Loucy (cell line): ENCODE results near the gene RBMS3.

Experiments
- H2AFZ ChIP-seq: fragments of 200-600 bp; sonication (generic); 2 replicates; pipeline ENCODE4 v1.6.0; 2016; ENCODE audit warnings: antibody characterized with exemption, mild to moderate bottlenecking, low read length, moderate library complexity
- H3F3A ChIP-seq: fragments of 200-600 bp; 2 replicates; pipeline ENCODE4 v1.6.0; 2016; ENCODE audit warnings: antibody characterized with exemption, low read depth, mild to moderate bottlenecking
- H3K27me3 ChIP-seq: fragments of 200-600 bp; sonication (generic); 2 replicates; pipeline ENCODE4 v1.6.1; 2014; ENCODE audit warnings: low read length, mild to moderate bottlenecking; ENCODE audit not compliant: insufficient read depth, poor library complexity, severe bottlenecking
- H3K36me3 ChIP-seq: fragments of 200-600 bp; sonication (generic); 2 replicates; pipeline ENCODE4 v1.6.1; 2016; ENCODE audit warnings: low read length; ENCODE audit not compliant: insufficient read depth
- H3K4me1 ChIP-seq: fragments of 200-600 bp; sonication (generic); 2 replicates; pipeline ENCODE4 v1.5.1; 2014; ENCODE audit warnings: low read length, mild to moderate bottlenecking; ENCODE audit not compliant: insufficient read depth, poor library complexity, severe bottlenecking
- H3K4me2 ChIP-seq: fragments of 200-600 bp; sonication (generic); 2 replicates; pipeline ENCODE4 v1.6.0; 2014; ENCODE audit warnings: antibody characterized with exemption, low read length, low read depth, mild to moderate bottlenecking; ENCODE audit not compliant: poor library complexity, severe bottlenecking
- H3K4me3 ChIP-seq: fragments of 200-600 bp; sonication (generic); 2 replicates; pipeline ENCODE4 v1.5.1; 2014; ENCODE audit warnings: low read length, mild to moderate bottlenecking, mixed read lengths; ENCODE audit not compliant: poor library complexity, severe bottlenecking
- H3K79me2 ChIP-seq: fragments of 200-600 bp; sonication (generic); 2 replicates; pipeline ENCODE4 v1.6.1; 2014; ENCODE audit warnings: low read length; ENCODE audit not compliant: insufficient read depth
- H3K9ac ChIP-seq: fragments of 200-600 bp; sonication (generic); 2 replicates; pipeline ENCODE4 v1.6.0; 2014; ENCODE audit warnings: mild to moderate bottlenecking, low read depth, low read length, moderate library complexity; ENCODE audit not compliant: poor library complexity, severe bottlenecking
- H3K9me2 ChIP-seq: fragments of 200-600 bp; sonication (generic); replicated peaks from 2 replicates; pipeline ENCODE4 v1.6.1; 2016; ENCODE audit warnings: low read depth, low read length, mixed read lengths
- H3K9me3 ChIP-seq: fragments of 200-600 bp; sonication (generic); 2 replicates; pipeline ENCODE4 v1.6.1; 2014; ENCODE audit warnings: mild to moderate bottlenecking, antibody characterized with exemption, low read length, low read depth; ENCODE audit not compliant: insufficient read depth
- H4K20me1 ChIP-seq: fragments of 200-600 bp; sonication (generic); 2 replicates; pipeline ENCODE4 v1.6.0; 2014; ENCODE audit warnings: antibody characterized with exemption, low read length, mild to moderate bottlenecking; ENCODE audit not compliant: insufficient read depth, poor library complexity, severe bottlenecking
- EZH2phosphoT487 ChIP-seq: fragments of 200-600 bp; IDR thresholded peaks from 2 replicates; pipeline ENCODE4 v1.6.1; 2018; ENCODE audit warnings: antibody characterized with exemption, mild to moderate bottlenecking, moderate library complexity, borderline replicate concordance
- TF ChIP-seq, protein P1 (sequence below): fragments of 200-600 bp; sonication (generic); conservative IDR thresholded peaks from 2 replicates; pipeline ENCODE4 v1.5.1; 2014; ENCODE audit warnings: mild to moderate bottlenecking, antibody characterized with exemption, low read length

RBMS3 gene

DNA sequence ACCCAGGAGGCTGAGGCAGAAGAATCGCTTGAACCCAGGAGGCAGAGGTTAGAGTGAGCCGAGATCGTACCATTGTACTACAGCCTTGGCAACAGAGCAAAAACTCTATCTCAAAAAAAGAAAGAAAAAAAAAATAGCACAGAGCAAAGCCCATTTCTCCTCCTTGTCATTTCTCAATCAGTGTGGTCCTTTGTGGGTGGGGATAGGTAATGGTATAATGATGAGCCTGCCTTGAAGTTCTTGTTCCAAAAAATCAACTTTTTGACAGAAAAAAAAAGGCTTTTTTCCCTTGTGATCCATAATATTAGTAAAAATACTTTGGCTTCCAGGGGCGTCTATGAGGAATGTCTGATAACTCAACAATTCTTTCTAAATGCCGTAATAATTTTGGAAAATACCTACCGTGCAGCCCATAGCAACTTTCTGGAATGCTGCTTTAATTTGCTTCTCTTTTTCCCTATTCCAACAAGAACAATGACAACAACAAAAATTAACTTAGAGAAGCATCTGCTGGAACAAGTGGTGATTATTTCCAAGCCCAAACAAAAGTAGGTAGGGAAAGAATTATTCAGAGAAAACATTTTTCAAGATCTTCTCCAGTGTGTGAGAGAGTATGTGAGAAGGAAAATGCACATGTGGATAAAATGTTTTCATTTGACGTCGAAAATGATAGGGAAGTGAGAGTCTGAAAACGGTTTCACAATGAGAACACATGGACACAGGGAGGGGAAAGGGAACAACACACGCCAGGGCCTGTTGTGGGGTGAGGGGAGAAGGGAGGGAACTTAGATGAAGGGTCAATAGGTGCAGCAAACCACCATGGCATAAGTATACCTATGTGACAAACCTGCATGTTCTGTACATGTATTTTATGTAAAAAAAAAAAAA is 337.8 kb downstream of the RBMS3 start:
- Histone ChIP-seq H2AFZ (no peak overlapping the region), H4K20me1 (no peaks in the 10 kb centered on the region), H3K36me3 (no peaks in the 10 kb centered on the region), H3K4me1 (no peaks in the 10 kb centered on the region), H3K4me3 (no peak overlapping the region), H3K4me2 (no peak overlapping the region), H3K27me3 (no peaks in the 10 kb centered on the region), H3K9me3 (no peaks in the 10 kb centered on the region), H3K79me2 (no peaks in the 10 kb centered on the region), H3K9ac (no peak overlapping the region), H3K9me2 (no peaks in the 10 kb centered on the region), H3F3A (no peaks in the 10 kb centered on the region)
- TF ChIP-seq, protein P1, sequence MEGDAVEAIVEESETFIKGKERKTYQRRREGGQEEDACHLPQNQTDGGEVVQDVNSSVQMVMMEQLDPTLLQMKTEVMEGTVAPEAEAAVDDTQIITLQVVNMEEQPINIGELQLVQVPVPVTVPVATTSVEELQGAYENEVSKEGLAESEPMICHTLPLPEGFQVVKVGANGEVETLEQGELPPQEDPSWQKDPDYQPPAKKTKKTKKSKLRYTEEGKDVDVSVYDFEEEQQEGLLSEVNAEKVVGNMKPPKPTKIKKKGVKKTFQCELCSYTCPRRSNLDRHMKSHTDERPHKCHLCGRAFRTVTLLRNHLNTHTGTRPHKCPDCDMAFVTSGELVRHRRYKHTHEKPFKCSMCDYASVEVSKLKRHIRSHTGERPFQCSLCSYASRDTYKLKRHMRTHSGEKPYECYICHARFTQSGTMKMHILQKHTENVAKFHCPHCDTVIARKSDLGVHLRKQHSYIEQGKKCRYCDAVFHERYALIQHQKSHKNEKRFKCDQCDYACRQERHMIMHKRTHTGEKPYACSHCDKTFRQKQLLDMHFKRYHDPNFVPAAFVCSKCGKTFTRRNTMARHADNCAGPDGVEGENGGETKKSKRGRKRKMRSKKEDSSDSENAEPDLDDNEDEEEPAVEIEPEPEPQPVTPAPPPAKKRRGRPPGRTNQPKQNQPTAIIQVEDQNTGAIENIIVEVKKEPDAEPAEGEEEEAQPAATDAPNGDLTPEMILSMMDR = no peak
- no peak for TF ChIP-seq EZH2phosphoT487

DNA sequence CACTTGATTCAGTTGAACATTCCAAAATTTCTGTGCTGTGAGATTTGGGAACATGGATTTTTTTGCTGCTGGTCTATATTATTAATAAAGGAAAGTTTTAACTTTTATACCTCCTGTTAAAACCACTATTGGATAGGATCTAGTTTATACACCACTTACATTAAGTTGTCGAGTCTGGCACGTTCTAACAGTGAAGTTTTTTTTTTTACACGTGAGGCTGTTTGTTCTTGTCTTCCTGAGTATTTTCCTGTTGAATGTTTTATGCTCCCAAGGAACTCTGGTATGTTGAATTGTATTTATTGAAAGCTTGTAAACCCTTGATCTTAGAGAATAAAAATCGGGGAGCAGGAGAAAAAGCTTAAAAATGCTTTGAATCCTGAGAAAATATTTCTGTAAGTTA is 338.8 kb downstream of the RBMS3 start:
- H3K9ac ChIP-seq = no peak overlapping the region
- H3K9me3 ChIP-seq = no peaks in the 10 kb centered on the region
- H3K4me1 ChIP-seq = no peaks in the 10 kb centered on the region
- no peak overlapping the region for H3K4me3 ChIP-seq
- no peak overlapping the region for H3K4me2 ChIP-seq
- H3K79me2 ChIP-seq = no peaks in the 10 kb centered on the region
- TF ChIP-seq, protein P1 = no peak
- TF ChIP-seq EZH2phosphoT487 = no peak
- H3K27me3 ChIP-seq = no peaks in the 10 kb centered on the region
- no peaks in the 10 kb centered on the region for H3K9me2 ChIP-seq
- no peak overlapping the region for H2AFZ ChIP-seq
- no peaks in the 10 kb centered on the region for H3K36me3 ChIP-seq
- H3F3A ChIP-seq = no peaks in the 10 kb centered on the region
- no peaks in the 10 kb centered on the region for H4K20me1 ChIP-seq

DNA sequence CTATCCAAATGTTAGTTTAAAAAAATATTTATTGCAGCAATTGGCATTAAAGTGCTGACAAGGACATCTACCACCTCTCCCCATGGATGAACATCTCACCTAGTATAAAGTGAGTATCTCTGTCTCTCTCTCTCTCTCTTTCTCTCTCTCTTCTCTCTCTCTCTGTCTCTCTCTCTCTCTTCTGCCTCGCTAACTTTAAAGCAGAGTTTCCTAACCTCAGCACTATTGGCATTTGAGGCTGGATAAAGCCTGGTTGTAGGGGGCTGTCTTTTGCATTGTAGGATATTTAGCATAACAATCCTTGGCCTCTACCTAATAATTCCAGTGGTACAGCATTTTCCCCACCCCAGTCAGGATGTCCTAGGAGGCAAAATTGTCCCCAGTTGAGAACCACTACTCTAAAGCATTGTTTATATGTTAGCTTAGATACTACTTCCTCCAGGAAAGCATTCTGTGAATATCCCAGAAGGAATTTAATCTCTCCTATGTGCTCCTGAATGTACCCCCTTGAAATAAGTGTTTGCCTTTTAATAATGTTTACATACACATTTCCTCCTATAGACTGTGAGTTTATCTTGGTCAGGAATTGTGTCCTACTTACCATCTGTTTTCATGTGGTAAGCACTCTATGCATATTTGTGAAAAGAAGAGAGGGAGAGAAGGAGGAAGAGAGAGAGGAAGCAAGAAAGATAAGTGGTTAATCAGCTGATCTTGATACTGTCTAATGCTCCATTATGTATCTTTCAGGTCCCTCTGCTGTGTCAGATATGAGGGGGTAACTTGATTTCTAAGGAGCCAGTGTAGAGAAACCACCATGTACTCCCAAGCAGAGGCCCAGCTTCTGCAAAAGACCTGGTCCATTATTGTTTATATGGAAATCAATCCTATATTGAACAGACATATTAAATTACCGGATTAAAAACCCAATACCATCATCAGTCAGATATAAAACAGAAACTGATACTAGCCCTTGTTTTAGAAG is 346.6 kb downstream of the RBMS3 start:
- Histone ChIP-seq H3K9me3 (no peaks in the 10 kb centered on the region), H3K9ac (no peak overlapping the region), H3K4me3 (no peak overlapping the region), H3F3A (no peaks in the 10 kb centered on the region), H3K79me2 (no peaks in the 10 kb centered on the region), H3K4me2 (no peak overlapping the region), H3K36me3 (no peaks in the 10 kb centered on the region), H2AFZ (no peak overlapping the region), H3K9me2 (no peaks in the 10 kb centered on the region), H3K4me1 (no peaks in the 10 kb centered on the region), H4K20me1 (no peaks in the 10 kb centered on the region), H3K27me3 (no peaks in the 10 kb centered on the region)
- TF ChIP-seq, protein P1 = no peak
- TF ChIP-seq EZH2phosphoT487 = no peak
